Cerebellar nuclear complex (tissue), 1 donor: Measurements from ENCODE around the gene IL24.

Source experiments
- DNase-seq, 2 experiments: peaks; one replicate each; lab custom pipeline; 2025; lab: John Stamatoyannopoulos, UW

Gene IL24

DNA sequence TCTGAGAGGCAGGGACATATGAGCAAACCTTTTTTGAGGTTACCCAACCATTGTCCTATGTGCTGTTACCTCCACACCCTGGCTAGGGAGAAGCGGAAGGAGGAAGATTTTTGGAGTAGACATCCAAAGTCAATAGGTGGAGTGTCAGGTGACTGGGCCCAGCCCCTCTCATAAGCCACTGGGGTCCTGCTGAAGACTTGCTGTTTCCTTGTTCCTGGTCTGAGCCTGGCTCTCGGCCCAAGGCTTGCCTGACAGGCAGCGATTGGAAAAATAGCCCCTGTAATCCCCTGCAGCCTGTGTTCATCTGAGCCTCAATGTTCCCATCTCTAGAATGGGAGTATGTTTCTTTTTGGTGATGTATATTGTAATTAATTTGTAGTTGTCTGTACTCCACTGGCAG is 55.9 kb downstream of the IL24 start:
- DNase-seq, result no peak

DNA sequence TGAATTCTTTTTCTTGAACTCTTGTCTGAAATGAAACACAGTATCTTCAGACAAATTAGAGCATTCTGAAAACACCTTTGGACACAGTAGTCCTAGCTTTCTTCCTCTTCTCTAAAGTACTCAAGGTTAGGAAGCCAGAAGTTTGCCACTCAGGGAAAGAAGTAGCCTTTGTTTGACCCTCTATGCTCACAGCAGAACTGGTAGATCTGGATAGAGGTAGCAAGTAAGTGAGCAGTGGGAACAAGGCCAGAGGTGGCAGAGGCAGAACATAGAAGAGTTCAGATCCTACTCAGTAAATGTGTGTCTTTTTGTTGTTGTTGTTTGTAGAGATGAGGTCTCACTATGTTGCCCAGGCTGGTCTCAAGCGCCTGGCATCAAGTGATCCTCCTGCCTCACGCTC is 56.4 kb downstream of the IL24 start:
- no peak for DNase-seq
